ENCODE results near the gene UBE3A.

Gene UBE3A

GRCh38 chr15:25347707-25348106, 91.1 kb downstream of the UBE3A start:
- no peak for DNase-seq
- in situ Hi-C loops (cut with MboI; ENCODE audit: low pct_unique_long_range_greater_than_20kb, low sequenced_read_pairs), result no loop called here

- in situ Hi-C loops (cut with MboI; ENCODE audit: low pct_unique_long_range_greater_than_20kb, low sequenced_read_pairs), result no loop called here
- DNase-seq, result no peak
These were observed 92.5 kb downstream of the UBE3A start for GRCh38 chr15:25346371-25346770.

- DNase-seq, result no peak
- in situ Hi-C loops (cut with MboI; ENCODE audit: low pct_unique_long_range_greater_than_20kb, low sequenced_read_pairs), result no loop called here
These were observed 92.9 kb downstream of the UBE3A start for GRCh38 chr15:25345943-25346342.

- in situ Hi-C loops (cut with MboI; ENCODE audit: low pct_unique_long_range_greater_than_20kb, low sequenced_read_pairs), result no loop called here
- no peak for DNase-seq
These were observed 96.2 kb downstream of the UBE3A start for GRCh38 chr15:25342629-25343028.

- DNase-seq, result no peak
- in situ Hi-C loops (cut with MboI; ENCODE audit: low pct_unique_long_range_greater_than_20kb, low sequenced_read_pairs), result no loop called here
These were observed 99.4 kb downstream of the UBE3A start for GRCh38 chr15:25339431-25339830.

GRCh38 chr15:25335279-25335678, 103.5 kb downstream of the UBE3A start:
- in situ Hi-C loops (cut with MboI; ENCODE audit: low pct_unique_long_range_greater_than_20kb, low sequenced_read_pairs), result no loop called here
- DNase-seq, result no peak

- in situ Hi-C loops (cut with MboI; ENCODE audit: low pct_unique_long_range_greater_than_20kb, low sequenced_read_pairs), result no loop called here
- DNase-seq, result no peak
These were observed 105.8 kb downstream of the UBE3A start for GRCh38 chr15:25333049-25333448.

- in situ Hi-C loops (cut with MboI; ENCODE audit: low pct_unique_long_range_greater_than_20kb, low sequenced_read_pairs), result no loop called here
- no peak for DNase-seq
These were observed 106.5 kb downstream of the UBE3A start for GRCh38 chr15:25332306-25332705.

- in situ Hi-C loops (cut with MboI; ENCODE audit: low pct_unique_long_range_greater_than_20kb, low sequenced_read_pairs), result no loop called here
- no peak for DNase-seq
These were observed 107.0 kb downstream of the UBE3A start for GRCh38 chr15:25331860-25332259.

- in situ Hi-C loops (cut with MboI; ENCODE audit: low pct_unique_long_range_greater_than_20kb, low sequenced_read_pairs), result no loop called here
These were observed 107.4 kb downstream of the UBE3A start for GRCh38 chr15:25331404-25331803.

GRCh38 chr15:25329696-25330095, 109.1 kb downstream of the UBE3A start:
- no peak for DNase-seq
- in situ Hi-C loops (cut with MboI; ENCODE audit: low pct_unique_long_range_greater_than_20kb, low sequenced_read_pairs), result no loop called here

More at GRCh38 chr15:25331404-25331803, 107.4 kb downstream of the UBE3A start:
- DNase-seq, result no peak

GRCh38 chr15:25327686-25328085, 111.1 kb downstream of the UBE3A start:
- in situ Hi-C loops (cut with MboI; ENCODE audit: low pct_unique_long_range_greater_than_20kb, low sequenced_read_pairs), result no loop called here
- DNase-seq, result no peak

GRCh38 chr15:25325187-25325586, 113.6 kb downstream of the UBE3A start:
- no peak for DNase-seq
- in situ Hi-C loops (cut with MboI; ENCODE audit: low pct_unique_long_range_greater_than_20kb, low sequenced_read_pairs), result no loop called here

GRCh38 chr15:25323420-25323819, 115.4 kb downstream of the UBE3A start:
- in situ Hi-C loops (cut with MboI; ENCODE audit: low pct_unique_long_range_greater_than_20kb, low sequenced_read_pairs), result no loop called here
- no peak for DNase-seq

- in situ Hi-C loops (cut with MboI; ENCODE audit: low pct_unique_long_range_greater_than_20kb, low sequenced_read_pairs), result no loop called here
- DNase-seq, result no peak
These were observed 151.0 kb downstream of the UBE3A start for GRCh38 chr15:25287823-25288222.

Measured in KBM-7 (cell line).